MM.1S (cell line): ENCODE results near the gene TPSAB1.

Experiments
- DNase-seq: peaks from one replicate; pipeline ENCODE4 v3.0.0-alpha.2; 2015
- H2AFZ ChIP-seq: fragments of 300-600 bp; sonication (generic); 2 replicates; pipeline ENCODE4 v1.6.0; 2016; ENCODE audit warnings: antibody characterized with exemption, low read length
- H3F3A ChIP-seq: fragments of 300-600 bp; sonication (generic); 2 replicates; pipeline ENCODE4 v1.6.1; 2016; ENCODE audit warnings: mild to moderate bottlenecking, antibody characterized with exemption, low read length, moderate library complexity, mixed read lengths; ENCODE audit not compliant: insufficient read depth
- H3K27ac ChIP-seq: fragments of 300-600 bp; sonication (generic); 2 replicates; pipeline ENCODE4 v1.5.1; 2016; ENCODE audit warnings: mild to moderate bottlenecking, low read length
- H3K27me3 ChIP-seq: fragments of 300-600 bp; sonication (generic); replicated peaks from 2 replicates; pipeline ENCODE4 v1.6.0; 2016; ENCODE audit warnings: low read length; ENCODE audit not compliant: insufficient read depth
- H3K36me3 ChIP-seq: fragments of 300-600 bp; sonication (generic); replicated peaks from 2 replicates; pipeline ENCODE4 v1.6.1; 2016; ENCODE audit warnings: mild to moderate bottlenecking, low read length, mixed read lengths; ENCODE audit not compliant: insufficient read depth
- H3K4me1 ChIP-seq: fragments of 300-600 bp; sonication (generic); 2 replicates; pipeline ENCODE4 v1.6.1; 2016; ENCODE audit warnings: low read length, mixed read lengths
- H3K4me2 ChIP-seq: fragments of 300-600 bp; sonication (generic); 2 replicates; pipeline ENCODE4 v1.6.0; 2016; ENCODE audit warnings: low read depth, low read length
- H3K4me3 ChIP-seq: fragments of 300-600 bp; sonication (generic); 2 replicates; pipeline ENCODE4 v1.5.1; 2016; ENCODE audit warnings: low read length, mixed read lengths
- H3K79me2 ChIP-seq: fragments of 300-600 bp; sonication (generic); 2 replicates; pipeline ENCODE4 v1.6.1; 2016; ENCODE audit warnings: mixed run types, low read length, mixed read lengths
- H3K9ac ChIP-seq: fragments of 300-600 bp; sonication (generic); 2 replicates; pipeline ENCODE4 v1.6.1; 2016; ENCODE audit warnings: low read length, mixed read lengths
- H3K9me2 ChIP-seq: fragments of 300-600 bp; sonication (generic); replicated peaks from 2 replicates; pipeline ENCODE4 v1.6.1; 2016; ENCODE audit warnings: mild to moderate bottlenecking, low read length, mixed read lengths; ENCODE audit not compliant: insufficient read depth
- H3K9me3 ChIP-seq: fragments of 300-600 bp; sonication (generic); replicated peaks from 2 replicates; pipeline ENCODE4 v1.6.1; 2016; ENCODE audit warnings: mild to moderate bottlenecking, low read length, mixed read lengths; ENCODE audit not compliant: insufficient read depth
- H4K20me1 ChIP-seq: fragments of 300-600 bp; sonication (generic); 2 replicates; pipeline ENCODE4 v1.6.1; 2016; ENCODE audit warnings: mild to moderate bottlenecking, low read length, moderate library complexity, mixed read lengths; ENCODE audit not compliant: insufficient read depth
- CTCF ChIP-seq: fragments of 300-600 bp; sonication (generic); IDR thresholded peaks from 2 replicates; pipeline ENCODE4 v1.5.1; 2016; ENCODE audit warnings: antibody characterized with exemption, low read length, mixed read lengths
- EZH2 ChIP-seq: fragments of 300-600 bp; sonication (generic); optimal IDR thresholded peaks from 2 replicates; pipeline ENCODE3; 2017; ENCODE audit warnings: low read depth, mild to moderate bottlenecking, antibody characterized with exemption, low read length, mixed read lengths
- EZH2phosphoT487 ChIP-seq: fragments of 300-600 bp; sonication (generic); IDR thresholded peaks from 2 replicates; pipeline ENCODE4 v1.6.1; 2018; ENCODE audit warnings: antibody characterized with exemption, low read length

Gene TPSAB1

GRCh38 chr16:1288813-1289476 is 48.4 kb downstream of the TPSAB1 start:
- H3K36me3 ChIP-seq: no peaks in the 10 kb centered on the region

DNA sequence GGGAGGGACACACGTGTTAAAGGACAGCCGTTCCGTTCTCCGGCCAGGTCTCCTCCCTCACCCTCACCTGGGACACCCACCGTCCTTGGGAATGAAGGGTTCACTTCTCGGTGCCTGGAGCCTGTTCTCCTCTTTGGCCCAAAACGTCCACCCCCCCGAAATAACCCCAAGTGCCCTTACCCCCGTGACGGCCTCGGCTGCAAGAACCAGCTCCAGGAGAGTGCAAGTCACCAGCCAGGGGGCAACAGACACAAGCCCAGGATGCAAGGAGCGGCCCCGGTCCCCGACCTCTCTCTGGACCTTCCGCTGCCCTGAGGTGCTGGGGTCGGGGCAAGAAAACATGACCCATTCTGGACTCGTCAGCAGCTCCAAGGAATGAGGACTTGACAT is 49.0 kb downstream of the TPSAB1 start:
- Histone ChIP-seq H3K27me3 (peaks cover 52% of the 10 kb centered on the region), H3K79me2 (no peaks in the 10 kb centered on the region), H3K27ac (no peak overlapping the region), H3K9me2 (no peaks in the 10 kb centered on the region), H3K4me2 (no peak overlapping the region), H3K9me3 (no peaks in the 10 kb centered on the region), H3K9ac (no peak overlapping the region), H2AFZ (no peak overlapping the region), H3K4me3 (no peak overlapping the region), H3F3A (no peaks in the 10 kb centered on the region; the same call in 1 of the 2 replicates), H4K20me1 (no peaks in the 10 kb centered on the region), H3K36me3 (no peaks in the 10 kb centered on the region), H3K4me1 (peaks cover 9% of the 10 kb centered on the region)
- no peak for DNase-seq
- TF ChIP-seq CTCF (no peak), EZH2phosphoT487 (no peak), EZH2 (no peak)

More at GRCh38 chr16:1288813-1289476, 48.4 kb downstream of the TPSAB1 start:
- Histone ChIP-seq H2AFZ (no peak overlapping the region), H3K27ac (no peak overlapping the region), H3K9me3 (no peaks in the 10 kb centered on the region), H3K27me3 (peaks cover 57% of the 10 kb centered on the region), H3K4me2 (no peak overlapping the region), H3F3A (no peaks in the 10 kb centered on the region; the same call in 1 of the 2 replicates), H3K9me2 (no peaks in the 10 kb centered on the region), H3K9ac (no peak overlapping the region), H3K4me1 (peaks cover 9% of the 10 kb centered on the region), H4K20me1 (no peaks in the 10 kb centered on the region), H3K79me2 (no peaks in the 10 kb centered on the region), H3K4me3 (no peak overlapping the region)
- no peak for DNase-seq
- TF ChIP-seq CTCF (no peak), EZH2 (no peak), EZH2phosphoT487 (no peak)

DNA sequence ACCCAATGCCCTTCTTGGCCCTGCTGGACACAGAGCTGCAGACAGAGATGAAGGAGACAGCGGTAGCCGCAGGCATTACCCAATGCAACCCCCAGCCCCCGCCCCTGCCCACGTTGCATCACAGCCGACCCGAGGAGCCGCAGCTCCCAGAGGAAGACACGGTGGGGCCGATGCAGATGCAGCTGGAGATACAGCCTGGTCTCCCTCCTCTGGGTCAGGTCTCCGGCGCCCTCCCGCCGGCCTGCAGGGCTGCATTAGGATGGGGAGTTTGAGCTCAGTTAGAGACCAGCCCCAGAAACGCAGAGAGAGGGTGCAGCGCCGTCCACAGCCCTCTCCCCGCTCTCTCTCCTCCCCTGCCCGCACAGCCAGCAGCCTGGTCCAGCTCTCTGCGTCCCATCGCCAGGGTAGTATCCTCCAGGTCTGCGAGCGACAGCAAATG is 49.6 kb downstream of the TPSAB1 start:
- DNase-seq: no peak
- H3K27me3 ChIP-seq: peaks cover 50% of the 10 kb centered on the region
- H3F3A ChIP-seq: no peaks in the 10 kb centered on the region; the same call in 1 of the 2 replicates
- H3K4me2 ChIP-seq: no peak overlapping the region
- no peaks in the 10 kb centered on the region for H3K36me3 ChIP-seq
- H3K27ac ChIP-seq: no peak overlapping the region
- no peak for TF ChIP-seq EZH2
- TF ChIP-seq CTCF: no peak
- no peak for TF ChIP-seq EZH2phosphoT487
- H4K20me1 ChIP-seq: no peaks in the 10 kb centered on the region
- H3K4me1 ChIP-seq: peaks cover 9% of the 10 kb centered on the region
- no peak overlapping the region for H3K9ac ChIP-seq
- no peaks in the 10 kb centered on the region for H3K79me2 ChIP-seq
- H3K4me3 ChIP-seq: no peak overlapping the region
- H2AFZ ChIP-seq: no peak overlapping the region
- H3K9me2 ChIP-seq: no peaks in the 10 kb centered on the region
- H3K9me3 ChIP-seq: no peaks in the 10 kb centered on the region
